Ascending aorta (tissue), 2 donors: ENCODE results near the gene P2RY6. TPM values are rescaled to one million over a fixed set of nuclear protein-coding genes. Genes with fewer than 3 reads are reported as not detected.

Experiments
- DNase-seq, 2 donors: peaks; one replicate each; pipeline ENCODE4 v3.0.0-alpha.2; 2019; ENCODE audit warnings: low spot score in 2 of 2
- H3K27ac ChIP-seq, 2 donors: fragments of 200-600 bp; sonication (generic); one replicate each; pipeline ENCODE4 v1.5.1; 2016 to 2017; ENCODE audit warnings: mild to moderate bottlenecking in 1 of 2
- H3K27me3 ChIP-seq: fragments of 200-600 bp; sonication (generic); one replicate; pipeline ENCODE4 v1.5.1; 2017
- H3K36me3 ChIP-seq, 2 donors: fragments of 200-600 bp; sonication (generic); one replicate each; pipeline ENCODE4 v1.5.1; 2016
- H3K4me1 ChIP-seq, 2 donors: fragments of 200-600 bp; sonication (generic); one replicate each; pipeline ENCODE4 v1.5.1; 2016 to 2017; ENCODE audit warnings: mild to moderate bottlenecking in 1 of 2
- H3K4me3 ChIP-seq, 2 donors: fragments of 200-600 bp; sonication (generic); one replicate each; pipeline ENCODE4 v1.5.1; 2016 to 2017; ENCODE audit warnings: mild to moderate bottlenecking in 1 of 2
- H3K9me3 ChIP-seq, 2 donors: fragments of 200-600 bp; sonication (generic); one replicate each; pipeline ENCODE4 v1.5.1; 2016
- intact Hi-C: fragments of 100-400 bp; cut with DNase I; formaldehyde crosslinking; loops from one replicate; pipeline ENCODE4 v1.15.1; 2023
- total RNA-seq: library from RNA; depleted of rRNA; stranded (reverse); fragments of >200 nt; gene quantifications from one replicate; pipeline ENCODE4 v1.1.0, GENCODE V29; 2016
- TF ChIP-seq, protein P1 (sequence below), 3 experiments: fragments of 200-600 bp in 2 of 3; fragments of 450-650 bp in 1 of 3; sonication (generic) in 2 of 3; IDR thresholded peaks; one replicate each; pipeline ENCODE4 v1.5.1; 2016 to 2019; ENCODE audit warnings: antibody characterized with exemption in 3 of 3, mild to moderate bottlenecking in 1 of 3, moderate library complexity in 1 of 3

Gene P2RY6
- total RNA-seq, 1 donor from 2014 or later = 8.8 TPM

DNA sequence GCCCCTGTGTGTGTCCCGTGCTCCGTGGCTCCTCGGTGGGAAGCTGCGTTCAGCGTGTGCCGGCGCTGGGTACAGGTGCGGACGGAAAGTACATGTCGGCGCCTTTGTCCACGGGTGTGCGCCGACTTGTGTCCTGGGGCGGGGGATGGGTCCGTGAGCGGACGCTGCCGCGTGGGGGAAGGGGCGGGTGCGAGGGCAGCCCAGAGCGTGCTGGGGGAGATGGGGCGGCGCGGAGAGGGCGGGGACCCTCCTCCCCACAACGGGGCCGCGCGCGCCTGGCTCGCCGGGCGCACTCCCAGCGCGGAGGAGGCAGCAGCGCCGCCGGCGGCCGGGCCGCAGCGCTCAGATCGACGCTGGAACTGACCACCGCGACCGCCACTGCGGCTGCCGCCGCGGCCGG lies 70.5 kb downstream of the P2RY6 start:
- TF ChIP-seq, protein P1, sequence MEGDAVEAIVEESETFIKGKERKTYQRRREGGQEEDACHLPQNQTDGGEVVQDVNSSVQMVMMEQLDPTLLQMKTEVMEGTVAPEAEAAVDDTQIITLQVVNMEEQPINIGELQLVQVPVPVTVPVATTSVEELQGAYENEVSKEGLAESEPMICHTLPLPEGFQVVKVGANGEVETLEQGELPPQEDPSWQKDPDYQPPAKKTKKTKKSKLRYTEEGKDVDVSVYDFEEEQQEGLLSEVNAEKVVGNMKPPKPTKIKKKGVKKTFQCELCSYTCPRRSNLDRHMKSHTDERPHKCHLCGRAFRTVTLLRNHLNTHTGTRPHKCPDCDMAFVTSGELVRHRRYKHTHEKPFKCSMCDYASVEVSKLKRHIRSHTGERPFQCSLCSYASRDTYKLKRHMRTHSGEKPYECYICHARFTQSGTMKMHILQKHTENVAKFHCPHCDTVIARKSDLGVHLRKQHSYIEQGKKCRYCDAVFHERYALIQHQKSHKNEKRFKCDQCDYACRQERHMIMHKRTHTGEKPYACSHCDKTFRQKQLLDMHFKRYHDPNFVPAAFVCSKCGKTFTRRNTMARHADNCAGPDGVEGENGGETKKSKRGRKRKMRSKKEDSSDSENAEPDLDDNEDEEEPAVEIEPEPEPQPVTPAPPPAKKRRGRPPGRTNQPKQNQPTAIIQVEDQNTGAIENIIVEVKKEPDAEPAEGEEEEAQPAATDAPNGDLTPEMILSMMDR (IDR thresholded peaks at IDR 0.05) = no peak
- peak overlapping the region; percentile 46 to 65 for H3K4me3 ChIP-seq
- peaks cover 29 to 59% of the 10 kb centered on the region in 2 donors for H3K4me1 ChIP-seq

GRCh38 chr11:73343076-73343873 lies 71.1 kb downstream of the P2RY6 start:
- Histone ChIP-seq H3K9me3 (no peaks in the 10 kb centered on the region), H3K27ac (peak overlapping the region; percentile 74 to 81), H3K4me1 (peaks cover 29 to 54% of the 10 kb centered on the region in 2 donors), H3K27me3 (no peaks in the 10 kb centered on the region), H3K36me3 (peaks cover 13 to 15% of the 10 kb centered on the region in 2 donors), H3K4me3 (peak overlapping the region; percentile 46 to 65)
- intact Hi-C loops = no loop called here
- DNase-seq = no peak
- TF ChIP-seq, protein P1 (IDR thresholded peaks at IDR 0.05) = no peak

More for the DNA sequence above, 70.5 kb downstream of the P2RY6 start:
- Histone ChIP-seq H3K27me3 (no peaks in the 10 kb centered on the region), H3K36me3 (peaks cover 7 to 9% of the 10 kb centered on the region in 2 donors), H3K9me3 (no peaks in the 10 kb centered on the region), H3K27ac (peak overlapping the region in 1 of 2 donors; percentile 81)
- intact Hi-C loops = no loop called here
- no peak for DNase-seq

DNA sequence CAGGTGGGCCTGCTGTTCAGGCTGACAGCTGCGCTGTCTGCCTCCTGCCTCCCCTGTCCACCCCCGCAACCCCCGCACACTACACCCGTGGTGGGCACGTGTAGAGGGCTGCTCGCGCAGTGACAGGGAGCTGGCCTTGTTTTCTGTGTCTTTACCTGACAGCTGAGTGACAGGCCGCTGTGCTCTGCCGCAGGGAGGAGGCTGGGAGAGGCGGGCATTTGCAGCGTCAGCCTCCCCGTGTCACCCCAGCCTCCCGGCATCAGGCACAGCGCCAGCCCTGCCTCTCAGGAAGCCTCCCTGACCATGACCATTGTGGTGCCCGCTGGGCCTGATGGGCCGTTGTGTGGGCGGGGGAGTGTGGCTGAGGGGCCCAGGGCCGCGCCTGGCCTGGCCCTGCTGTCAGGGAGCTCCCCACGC lies 72.1 kb downstream of the P2RY6 start:
- DNase-seq = no peak
- H3K27me3 ChIP-seq = no peaks in the 10 kb centered on the region
- H3K4me1 ChIP-seq = peaks cover 24 to 47% of the 10 kb centered on the region in 2 donors
- no peaks in the 10 kb centered on the region for H3K9me3 ChIP-seq
- peak overlapping the region; percentile 74 to 81 for H3K27ac ChIP-seq
- H3K4me3 ChIP-seq = peak overlapping the region; percentile 18 to 65
- H3K36me3 ChIP-seq = peaks cover 15 to 24% of the 10 kb centered on the region in 2 donors
- intact Hi-C loops = no loop called here
- TF ChIP-seq, protein P1 (IDR thresholded peaks at IDR 0.05) = no peak

DNA sequence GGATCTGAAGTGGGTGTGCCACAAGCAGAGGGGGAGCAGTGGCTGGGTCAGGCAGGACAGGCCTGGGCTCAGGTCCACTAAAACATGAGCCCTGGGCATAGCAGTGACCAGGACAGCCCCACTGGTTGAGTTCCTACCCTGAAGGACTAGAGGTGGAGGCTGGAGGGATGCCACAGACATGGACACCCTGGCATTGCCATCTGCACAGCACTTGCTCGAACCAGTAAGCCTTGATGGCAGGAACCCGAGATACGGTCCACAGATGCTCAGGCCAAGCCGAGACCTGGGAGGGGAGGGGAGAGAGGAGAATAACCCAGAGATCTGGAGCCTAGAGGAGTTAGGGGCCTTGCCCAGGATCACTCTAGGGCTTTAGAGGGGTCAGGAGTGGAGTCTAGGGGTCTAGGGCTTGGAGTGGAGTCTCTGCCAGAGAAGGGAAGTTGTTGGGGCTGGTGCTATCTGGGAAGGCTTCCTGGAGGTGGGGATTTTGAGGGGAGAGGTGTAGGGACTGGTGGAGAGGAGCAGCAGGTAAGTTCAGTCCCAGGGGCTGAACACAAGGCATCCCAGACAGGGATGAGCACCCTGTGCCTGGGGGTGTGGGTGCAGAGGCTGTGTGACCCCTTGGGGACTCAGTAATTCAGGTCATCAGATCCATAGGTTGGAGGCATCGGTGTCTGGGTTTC lies 73.5 kb downstream of the P2RY6 start:
- Histone ChIP-seq H3K9me3 (no peaks in the 10 kb centered on the region), H3K36me3 (peaks cover 15 to 24% of the 10 kb centered on the region in 2 donors), H3K27me3 (no peaks in the 10 kb centered on the region), H3K27ac (peak overlapping the region; percentile 74 to 81), H3K4me3 (no peak overlapping the region), H3K4me1 (peaks cover 24 to 40% of the 10 kb centered on the region in 2 donors)
- DNase-seq = no peak
- intact Hi-C loops = no loop called here
- TF ChIP-seq, protein P1 (IDR thresholded peaks at IDR 0.05) = no peak

DNA sequence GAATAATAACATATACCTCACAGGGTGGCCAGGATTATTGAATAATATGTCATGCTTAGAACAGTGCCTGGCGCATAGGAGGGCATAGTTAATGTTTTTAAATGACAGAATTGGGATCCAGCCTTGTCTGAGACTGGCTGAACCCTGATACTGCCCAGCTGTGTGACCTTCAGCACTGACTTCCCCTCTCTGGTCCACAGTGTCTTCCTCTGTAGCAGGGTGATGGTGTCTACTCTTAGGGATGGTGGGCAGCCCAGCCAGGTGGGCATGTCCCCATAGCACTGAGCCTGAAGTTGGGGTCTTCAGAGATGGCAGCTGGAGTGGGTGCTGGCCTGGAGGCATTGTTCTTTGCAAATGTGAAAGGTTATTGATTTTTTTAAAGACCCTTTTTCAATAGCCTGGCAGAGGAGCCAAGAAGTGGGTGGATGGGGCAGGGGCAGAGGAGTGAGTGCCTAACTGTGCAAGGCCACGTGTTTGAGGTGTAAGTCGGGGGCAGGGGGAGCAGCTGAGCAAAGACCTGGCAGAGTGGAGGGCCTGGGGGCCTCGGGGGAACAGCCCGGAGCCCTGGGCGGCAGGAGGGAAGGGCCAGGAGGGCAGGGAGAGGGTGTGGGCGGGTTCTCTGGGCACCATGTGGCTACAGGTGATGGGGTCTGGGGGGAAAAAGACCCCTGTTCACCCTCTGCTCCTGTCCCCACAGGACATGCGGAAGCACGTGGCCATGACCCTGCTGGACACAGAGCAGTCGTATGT lies 74.2 kb downstream of the P2RY6 start:
- H3K9me3 ChIP-seq = no peaks in the 10 kb centered on the region
- H3K27me3 ChIP-seq = no peaks in the 10 kb centered on the region
- H3K4me3 ChIP-seq = no peak overlapping the region
- H3K4me1 ChIP-seq = peaks cover 27 to 41% of the 10 kb centered on the region in 2 donors
- peaks cover 15 to 24% of the 10 kb centered on the region in 2 donors for H3K36me3 ChIP-seq
- peak overlapping the region; percentile 74 to 81 for H3K27ac ChIP-seq
- no peak for DNase-seq
- TF ChIP-seq, protein P1 (IDR thresholded peaks at IDR 0.05) = no peak
- intact Hi-C loops = no loop called here
